Left kidney (tissue), 2 donors: Measurements from ENCODE around the gene JCHAIN. TPM values are rescaled to one million over a fixed set of nuclear protein-coding genes. Genes with fewer than 3 reads are reported as not detected.
A peak's percentile ranks its signal among the peaks of the same experiment; 100 is the strongest.

Experiments used
- DNase-seq: peaks from one replicate; pipeline ENCODE4 v3.0.0-alpha.2; 2013
- polyA plus RNA-seq: library from polyadenylated mRNA; unstranded; fragments of 120-200 nt; gene quantifications from one replicate; pipeline ENCODE4 v1.2.1, GENCODE V29; 2013; ENCODE audit not compliant: insufficient read length

JCHAIN gene
- polyA plus RNA-seq, 1 donor, result 0.96 TPM

- DNase-seq, result no peak
Observed at GRCh38 chr4:70640192-70640591, 26.1 kb downstream of the JCHAIN start.

DNA sequence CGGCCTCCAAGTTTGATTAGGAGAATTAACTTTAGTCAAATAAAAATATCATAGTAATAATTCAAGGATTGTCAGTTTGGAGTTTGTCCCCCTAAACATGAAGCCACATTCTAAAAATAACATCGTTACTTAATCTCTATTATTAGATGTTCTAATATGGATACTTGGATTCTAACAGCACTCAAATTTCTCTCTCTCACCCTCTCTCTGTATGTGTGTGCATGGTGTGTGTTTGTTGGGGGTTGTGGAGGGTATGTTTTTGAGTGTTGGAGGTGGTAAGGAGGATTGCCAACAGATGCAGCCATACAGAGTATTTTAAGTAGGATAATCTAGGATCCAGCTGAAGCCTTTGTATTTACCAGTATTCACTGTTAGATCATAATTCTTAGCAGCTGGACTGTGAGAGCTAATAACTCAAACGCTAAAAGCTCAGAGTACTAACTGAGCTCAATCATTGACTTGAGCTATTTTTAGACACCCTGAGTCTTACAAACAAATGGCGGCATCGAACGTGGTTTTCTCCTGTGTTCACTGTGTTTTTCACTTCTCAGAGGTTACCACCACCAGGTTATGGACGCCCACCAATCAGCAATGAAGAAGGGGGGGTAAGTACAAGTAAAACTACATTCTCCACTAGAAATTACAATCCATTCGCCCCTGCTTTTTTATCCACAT lies 28.9 kb downstream of the JCHAIN start:
- DNase-seq, result peak; percentile 51

DNA sequence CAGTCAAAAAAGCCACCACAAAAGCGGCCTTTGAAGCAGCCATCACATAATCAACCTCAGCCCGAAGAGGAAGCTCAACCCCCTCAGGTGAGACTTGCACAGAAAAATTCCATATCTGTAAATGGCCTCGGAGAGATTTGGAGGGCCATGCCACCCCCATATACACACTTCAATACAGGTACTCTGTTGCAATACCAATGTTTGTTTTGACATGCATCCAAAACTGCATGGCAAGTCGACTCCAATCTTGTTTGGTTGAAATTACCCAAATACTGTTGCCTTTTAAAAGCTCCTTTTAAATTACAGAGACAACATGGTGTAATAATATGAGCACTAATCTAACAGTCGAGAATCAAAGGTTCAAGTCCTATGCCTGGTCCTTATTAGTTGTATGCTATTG lies 31.8 kb downstream of the JCHAIN start:
- DNase-seq, result no peak

GRCh38 chr4:70632028-70632427 lies 34.3 kb downstream of the JCHAIN start:
- no peak for DNase-seq

- DNase-seq, result no peak
Observed at GRCh38 chr4:70630162-70630561, 36.1 kb downstream of the JCHAIN start.

DNA sequence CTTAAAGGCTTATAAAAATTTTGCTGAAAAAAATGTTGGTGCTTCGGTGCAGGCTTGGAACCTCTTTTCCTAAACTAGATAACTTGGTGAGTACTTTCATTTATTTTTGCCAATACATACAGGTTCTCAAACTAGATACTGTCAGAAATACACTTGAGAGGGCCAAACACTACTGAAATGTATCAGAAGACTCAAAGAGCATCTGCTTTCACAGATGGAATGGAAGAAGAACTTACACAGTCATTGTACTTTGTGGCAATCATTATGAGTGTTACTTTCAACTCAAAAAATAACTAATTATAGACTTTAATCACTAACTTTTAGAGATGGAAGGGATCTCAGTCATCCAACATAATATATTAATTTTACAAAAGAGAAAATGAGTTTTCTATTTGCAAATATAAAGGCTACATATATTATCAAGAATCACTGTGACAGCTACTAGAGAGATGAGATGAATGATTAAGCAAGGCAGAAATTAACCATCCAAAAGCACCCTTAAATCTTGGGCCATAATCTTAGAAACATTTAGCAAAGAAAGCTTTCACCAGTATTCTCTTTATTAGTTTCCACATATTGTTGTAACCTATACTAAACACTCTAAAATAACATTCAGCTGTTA lies 36.7 kb downstream of the JCHAIN start:
- no peak for DNase-seq

GRCh38 chr4:70628444-70628843 lies 37.9 kb downstream of the JCHAIN start, which contains the start of gene ENAM:
ENAM (plus strand) TSS chr4:70628744; CDS start chr4:70629501, 757 bp downstream.
- DNase-seq, result no peak

DNA sequence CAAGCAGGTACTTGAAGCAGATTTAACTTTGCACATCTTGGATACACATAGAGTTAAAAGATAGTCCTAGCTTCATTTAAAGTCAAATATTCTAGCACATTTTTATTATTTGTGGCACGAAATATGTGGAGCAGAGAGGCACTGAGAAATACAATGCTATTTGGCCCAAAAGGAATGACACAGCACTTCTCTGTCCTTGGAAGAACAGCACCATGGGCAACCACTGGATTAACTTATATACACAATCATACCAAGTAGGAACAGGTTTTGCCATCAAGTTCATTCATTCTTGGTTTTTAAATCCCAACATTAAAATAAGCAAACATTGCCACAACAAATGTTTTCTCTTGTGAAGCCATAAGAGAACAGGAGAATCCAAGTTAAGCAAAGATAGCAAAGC lies 38.7 kb downstream of the JCHAIN start:
- no peak for DNase-seq

- no peak for DNase-seq
Observed at GRCh38 chr4:70624226-70624793, 42.0 kb downstream of the JCHAIN start.

DNA sequence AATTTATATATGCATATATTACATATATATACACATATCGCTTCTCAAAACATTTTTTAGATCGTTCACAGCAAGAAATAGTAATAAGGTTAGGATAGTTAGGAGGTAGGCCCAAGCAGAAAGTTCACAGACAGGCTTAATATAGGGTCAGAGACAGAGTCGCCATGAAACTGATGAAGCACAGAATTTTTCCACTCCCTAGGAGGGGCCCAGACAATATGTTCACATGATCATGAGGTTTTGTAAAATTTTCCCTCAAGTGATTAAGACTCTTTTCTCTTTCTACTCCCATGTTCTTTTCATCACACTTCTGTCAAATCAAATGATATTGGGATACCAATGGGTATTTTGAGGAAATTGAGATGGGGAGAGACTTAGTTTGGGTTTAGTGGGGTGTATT lies 43.0 kb downstream of the JCHAIN start:
- DNase-seq, result no peak

DNA sequence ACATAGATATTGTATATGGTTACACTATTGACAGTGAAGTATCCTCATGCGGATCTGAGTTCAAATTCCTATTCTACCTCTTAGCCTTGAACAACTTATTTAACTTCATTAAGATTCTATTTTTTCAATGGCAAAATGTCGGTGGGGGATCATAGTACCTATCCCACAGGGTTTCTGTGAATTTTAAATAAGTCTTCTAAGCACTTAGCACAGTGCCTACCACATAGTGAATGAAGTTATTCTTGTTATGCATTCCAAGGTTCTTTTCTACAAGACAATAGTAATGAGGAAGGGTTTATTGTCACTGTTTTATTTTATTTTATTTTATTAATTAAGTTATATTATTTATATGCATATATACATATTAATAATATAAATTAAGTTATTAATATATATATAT lies 46.5 kb downstream of the JCHAIN start:
- DNase-seq, result no peak

DNA sequence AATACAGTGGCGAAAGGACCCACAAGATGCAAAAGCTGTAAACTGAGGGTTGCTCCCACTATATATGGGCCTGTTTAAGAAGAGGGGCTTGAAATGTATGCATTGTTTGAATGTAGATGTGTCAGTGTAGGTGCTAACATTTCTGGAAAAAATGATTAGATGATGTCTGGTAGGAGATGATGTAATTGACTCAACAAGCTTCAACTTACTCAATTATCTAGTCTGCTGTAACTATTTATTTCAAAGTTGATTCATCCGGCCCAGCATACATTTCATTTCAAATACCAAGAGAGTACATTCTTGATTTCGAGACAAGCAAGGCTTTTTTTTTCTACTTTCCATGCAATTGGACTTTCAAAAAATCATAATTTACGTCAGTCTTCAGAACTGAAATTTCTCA lies 47.0 kb downstream of the JCHAIN start:
- DNase-seq, result no peak

DNA sequence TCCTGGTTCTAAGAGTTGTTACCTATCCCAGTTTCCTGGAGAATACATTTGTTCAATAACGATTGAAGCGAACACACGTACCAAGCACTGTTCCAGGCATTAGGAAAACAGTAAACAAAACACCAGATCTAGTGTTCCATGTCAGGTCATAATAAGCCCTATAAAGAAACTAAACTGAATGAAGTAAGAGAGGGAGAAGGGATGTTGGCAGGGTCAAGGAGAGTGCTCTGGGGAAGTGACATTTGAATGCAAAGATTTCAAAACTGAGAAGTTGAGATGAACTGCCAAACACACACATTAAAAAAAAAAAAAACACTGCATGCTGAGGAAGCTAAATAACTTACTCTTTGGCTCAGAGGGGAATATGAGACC lies 52.1 kb downstream of the JCHAIN start:
- DNase-seq, result no peak

DNA sequence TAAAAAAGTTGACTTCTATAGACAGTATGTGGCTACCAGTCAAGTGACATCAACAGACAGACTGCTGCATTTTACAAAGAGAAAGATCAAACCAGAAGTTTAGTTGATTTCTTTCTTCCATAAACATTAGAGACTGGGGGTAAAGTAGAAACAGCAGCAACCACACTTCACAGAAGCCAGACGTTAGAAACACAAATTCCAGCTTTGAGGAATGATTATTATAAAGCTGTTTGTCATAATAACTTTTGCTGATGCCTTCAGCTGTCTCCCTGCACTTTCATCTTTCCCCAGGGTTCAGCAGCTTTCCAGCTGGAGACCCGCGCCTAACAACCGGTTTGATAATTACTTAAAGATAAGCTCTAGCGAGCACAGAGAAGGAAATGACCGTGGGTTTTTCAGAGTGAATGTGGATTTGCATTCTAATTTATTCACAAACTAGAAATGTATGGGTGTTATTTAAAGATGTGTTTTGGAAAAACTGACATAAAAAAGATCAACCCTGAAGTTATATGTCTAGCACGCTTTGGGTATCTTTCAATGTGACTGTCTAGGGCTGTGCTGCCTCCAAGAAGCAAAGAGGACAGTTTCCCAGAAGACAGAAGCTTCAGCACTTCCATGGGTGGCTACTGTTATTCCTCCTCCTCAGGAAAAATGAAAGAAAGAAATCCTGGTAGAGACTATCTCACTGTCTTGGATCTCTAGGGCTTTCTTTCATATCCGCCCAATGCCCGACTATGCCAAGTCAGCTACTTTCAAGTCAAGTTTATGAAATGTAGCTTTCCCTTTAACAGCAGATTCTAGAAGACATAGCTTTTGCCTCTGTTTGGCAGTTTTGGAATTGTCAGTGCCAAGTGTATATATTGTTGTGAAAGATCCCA lies 52.8 kb downstream of the JCHAIN start:
- no peak for DNase-seq

DNA sequence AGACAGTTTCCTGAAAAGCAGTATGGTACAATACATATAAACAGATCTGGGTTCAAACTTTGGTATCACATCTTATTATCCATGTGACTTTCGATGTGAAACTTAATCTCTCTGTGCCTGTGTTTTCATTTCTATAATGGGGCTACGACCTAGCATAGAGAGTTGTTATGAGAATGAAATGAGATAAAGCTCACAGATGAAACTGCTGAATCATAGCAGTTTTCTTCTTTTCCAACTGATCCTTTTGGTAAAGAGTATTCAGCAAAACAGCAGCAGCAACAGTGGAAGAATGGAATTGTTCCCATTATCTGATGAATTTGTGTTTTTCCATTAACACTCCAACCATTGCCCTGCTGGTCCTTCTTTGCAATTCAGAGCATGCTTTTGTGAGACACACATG lies 58.0 kb downstream of the JCHAIN start:
- no peak for DNase-seq

- no peak for DNase-seq
Observed at GRCh38 chr4:70607334-70607853, 58.9 kb downstream of the JCHAIN start.

DNA sequence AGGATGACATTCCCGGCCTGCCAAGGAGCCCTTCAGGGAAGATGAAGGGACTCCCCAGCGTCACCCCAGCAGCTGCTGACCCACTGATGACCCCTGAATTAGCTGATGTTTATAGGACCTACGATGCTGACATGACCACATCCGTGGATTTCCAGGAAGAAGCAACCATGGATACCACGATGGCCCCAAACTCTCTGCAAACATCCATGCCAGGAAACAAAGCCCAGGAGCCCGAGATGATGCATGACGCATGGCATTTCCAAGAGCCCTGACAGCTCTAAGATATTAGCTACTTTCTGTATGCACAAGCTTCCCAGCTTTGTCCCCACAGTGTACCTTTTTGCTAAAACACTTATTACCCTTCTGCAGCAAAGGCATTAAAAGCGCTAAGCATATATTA lies 59.8 kb downstream of the JCHAIN start:
- no peak for DNase-seq

Other genes with a start within 250 kb of the JCHAIN start
- 0.08 TPM for gene MUC7, start 194.3 kb downstream of the JCHAIN start, polyA plus RNA-seq
- not detected for gene AMTN, start 147.9 kb downstream of the JCHAIN start, polyA plus RNA-seq
- 0.80 TPM for gene AMBN, start 74.3 kb downstream of the JCHAIN start, polyA plus RNA-seq
- gene ENAM, start 37.8 kb downstream of the JCHAIN start, polyA plus RNA-seq, result 5.1 TPM
- gene UTP3, start 22.0 kb upstream of the JCHAIN start, polyA plus RNA-seq, result 49.2 TPM
- 212 TPM for gene RUFY3, start 55.5 kb upstream of the JCHAIN start, polyA plus RNA-seq
- gene GRSF1, start 173.4 kb upstream of the JCHAIN start, polyA plus RNA-seq, result 137 TPM
- 51.6 TPM for gene MOB1B, start 235.9 kb upstream of the JCHAIN start, polyA plus RNA-seq